ENCODE results near the gene TMEM232.
"Not testable (repeated sequence)": the region's sequence is repeated elsewhere in the genome, so short reads cannot be mapped to it uniquely, and the experiment has no call there.

Gene TMEM232

GRCh38 chr5:110625376-110625999 is 101.0 kb downstream of the TMEM232 start:
- no peak for DNase-seq (ENCODE audit: low read depth in 2 of 2)

GRCh38 chr5:110623874-110624273 is 102.6 kb downstream of the TMEM232 start:
- DNase-seq (ENCODE audit: low read depth in 2 of 2), result no peak

- DNase-seq (ENCODE audit: low read depth in 2 of 2), result no peak
Observed at GRCh38 chr5:110618941-110619340, 107.5 kb downstream of the TMEM232 start.

- no peak for DNase-seq (ENCODE audit: low read depth in 2 of 2)
Observed at GRCh38 chr5:110616009-110616408, 110.5 kb downstream of the TMEM232 start.

- no peak for DNase-seq (ENCODE audit: low read depth in 2 of 2)
Observed at GRCh38 chr5:110612794-110613247, 113.7 kb downstream of the TMEM232 start.

GRCh38 chr5:110611817-110612216 is 114.7 kb downstream of the TMEM232 start:
- no peak for DNase-seq (ENCODE audit: low read depth in 2 of 2)

- DNase-seq (ENCODE audit: low read depth in 2 of 2), result no peak
Observed at GRCh38 chr5:110594866-110595265, 131.6 kb downstream of the TMEM232 start.

- no peak for DNase-seq (ENCODE audit: low read depth in 2 of 2)
Observed at GRCh38 chr5:110590187-110590586, 136.3 kb downstream of the TMEM232 start.

GRCh38 chr5:110588286-110588980 is 138.0 kb downstream of the TMEM232 start:
- DNase-seq (ENCODE audit: low read depth in 2 of 2), result no peak

- DNase-seq (ENCODE audit: low read depth in 2 of 2), result no peak
Observed at GRCh38 chr5:110580625-110581024, 145.8 kb downstream of the TMEM232 start.

- no peak for DNase-seq (ENCODE audit: low read depth in 2 of 2)
Observed at GRCh38 chr5:110572729-110573128, 153.7 kb downstream of the TMEM232 start.

- DNase-seq (ENCODE audit: low read depth in 2 of 2), result no peak
Observed at GRCh38 chr5:110562191-110562590, 164.3 kb downstream of the TMEM232 start.

- no peak for DNase-seq (ENCODE audit: low read depth in 2 of 2)
Observed at GRCh38 chr5:110561510-110561909, 165.0 kb downstream of the TMEM232 start.

- DNase-seq (ENCODE audit: low read depth in 2 of 2), result no peak
Observed at GRCh38 chr5:110549301-110549700, 177.2 kb downstream of the TMEM232 start.

GRCh38 chr5:110548171-110548570 is 178.3 kb downstream of the TMEM232 start:
- DNase-seq (ENCODE audit: low read depth in 2 of 2), result no peak

- no peak for DNase-seq (ENCODE audit: low read depth in 2 of 2)
Observed at GRCh38 chr5:110547495-110547894, 179.0 kb downstream of the TMEM232 start.

- no peak for DNase-seq (ENCODE audit: low read depth in 2 of 2)
Observed at GRCh38 chr5:110545716-110546115, 180.8 kb downstream of the TMEM232 start.

- DNase-seq (ENCODE audit: low read depth in 2 of 2), result no peak
Observed at GRCh38 chr5:110544603-110545002, 181.9 kb downstream of the TMEM232 start.

GRCh38 chr5:110542949-110543348 is 183.5 kb downstream of the TMEM232 start:
- DNase-seq (ENCODE audit: low read depth in 2 of 2), result no peak

- DNase-seq (ENCODE audit: low read depth in 2 of 2), result no peak
Observed at GRCh38 chr5:110536120-110537115, 190.1 kb downstream of the TMEM232 start.

GRCh38 chr5:110535146-110535545 is 191.3 kb downstream of the TMEM232 start:
- DNase-seq (ENCODE audit: low read depth in 2 of 2), result not testable (repeated sequence)

GRCh38 chr5:110525762-110526161 is 200.7 kb downstream of the TMEM232 start:
- DNase-seq (ENCODE audit: low read depth in 2 of 2), result no peak

Measured in activated CD8-positive, alpha-beta memory T cell treated with anti-CD3 and anti-CD28 coated beads for 4 hours (primary cell).